ENCODE results near the gene EIF3M.

Gene EIF3M

DNA sequence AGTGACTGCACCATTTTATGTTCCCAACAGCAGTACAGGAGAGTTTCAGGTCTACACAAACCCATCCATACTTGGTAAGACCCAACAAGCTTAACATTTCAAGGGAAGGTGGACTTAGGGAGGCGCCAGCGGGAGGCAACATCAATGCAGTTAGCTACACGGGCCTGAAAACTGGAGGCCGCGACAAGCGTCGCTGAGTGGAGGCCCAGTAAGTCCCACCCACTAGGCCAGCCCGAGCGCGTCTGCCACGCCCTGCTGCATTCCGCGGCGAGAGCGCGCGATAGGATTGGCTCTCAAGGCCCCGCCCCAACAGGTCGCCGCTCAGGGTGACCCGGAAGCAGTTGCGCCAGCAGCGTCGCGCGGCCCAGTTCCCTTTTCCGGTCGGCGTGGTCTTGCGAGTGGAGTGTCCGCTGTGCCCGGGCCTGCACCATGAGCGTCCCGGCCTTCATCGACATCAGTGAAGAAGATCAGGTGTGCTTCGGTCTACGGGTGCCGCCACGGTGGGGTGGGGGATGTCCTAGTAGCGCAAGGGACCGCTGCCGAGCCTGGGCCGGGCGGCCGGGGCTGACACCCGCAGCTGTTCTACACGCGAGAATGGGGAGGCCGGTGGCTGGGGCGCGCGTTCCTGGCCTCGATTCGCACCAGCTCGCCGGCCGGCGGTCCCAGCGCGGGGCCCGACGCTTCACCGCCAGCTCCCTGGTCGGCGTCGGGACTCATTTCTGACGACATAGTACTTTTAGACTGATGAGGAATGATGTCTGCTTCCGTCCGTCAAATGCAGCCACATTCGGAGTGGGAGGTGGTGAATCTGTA is at the start of gene EIF3M:
TSS of gene EIF3M (plus strand) at position 373 of the 813 bp plus-strand sequence. CDS start at position 430, 57 bp downstream.
- ATAC-seq, result peak; percentile 100
- peak; percentile 95 for DNase-seq

DNA sequence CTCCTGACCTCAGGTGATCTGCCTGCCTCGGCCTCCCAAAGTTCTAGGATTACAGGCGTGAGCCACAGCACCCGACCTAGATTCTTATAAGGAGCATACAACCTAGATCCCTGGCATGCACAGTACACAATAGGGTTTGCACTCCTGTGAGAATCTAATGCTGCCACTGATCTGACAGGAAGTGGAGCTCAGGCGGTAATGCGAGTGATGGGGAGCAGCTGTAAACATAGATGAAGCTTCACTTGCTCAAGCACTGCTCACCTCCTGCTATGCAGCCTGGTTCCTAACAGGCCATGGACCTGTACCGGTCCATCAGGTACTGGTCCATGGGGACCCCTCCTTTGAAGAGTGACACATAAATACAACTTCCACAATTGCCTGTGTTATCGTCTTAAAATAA is 44.8 kb upstream of the EIF3M start:
- no peak for ATAC-seq

DNA sequence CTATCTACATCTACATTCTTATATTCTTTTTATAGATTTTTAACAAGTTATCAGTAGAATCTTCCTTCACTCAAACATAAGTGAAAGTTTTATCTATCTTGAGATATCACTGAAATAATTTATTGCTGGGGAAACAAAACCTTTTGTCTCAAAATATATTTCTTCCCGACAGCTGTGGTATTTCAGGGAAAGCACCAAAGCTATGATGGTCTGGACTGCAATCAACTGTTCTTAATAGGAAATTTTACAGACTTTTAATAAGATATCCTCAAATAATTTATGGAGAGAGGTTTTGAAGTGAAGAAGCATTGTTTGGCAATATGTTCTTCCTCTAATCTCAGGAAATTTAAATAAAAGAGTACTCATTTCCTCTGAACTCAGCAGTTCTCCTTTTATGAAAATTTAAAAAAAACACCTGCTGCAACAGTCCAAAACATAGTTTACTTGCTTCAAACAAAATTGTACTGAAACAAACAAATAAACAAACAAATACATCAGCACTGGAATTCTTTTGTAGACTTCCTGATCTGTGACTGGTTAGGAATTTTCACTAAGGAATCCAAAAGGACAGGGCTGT is 33.9 kb upstream of the EIF3M start:
- ATAC-seq, result no peak
- DNase-seq, result no peak

More for the DNA sequence above, 44.8 kb upstream of the EIF3M start:
- DNase-seq, result no peak

DNA sequence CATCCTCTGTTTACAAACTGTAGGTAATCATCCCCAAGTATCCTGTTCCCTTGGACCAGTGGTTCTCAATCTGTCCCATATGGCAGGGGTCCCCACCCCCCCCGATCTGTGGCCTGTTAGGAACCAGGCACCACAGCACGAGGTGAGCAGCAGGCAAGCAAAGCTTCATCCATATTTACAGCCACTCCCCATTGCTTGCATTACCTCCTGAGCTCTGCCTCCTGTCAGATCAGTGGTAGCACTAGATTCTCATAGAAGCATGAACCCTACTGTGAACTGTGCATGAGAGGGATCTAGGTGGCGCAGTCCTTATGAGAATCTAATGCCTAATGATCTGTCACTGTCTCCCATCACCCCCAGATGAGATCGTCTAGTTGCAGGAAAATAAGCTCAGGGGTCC is 33.4 kb upstream of the EIF3M start:
- DNase-seq (no peak), ATAC-seq (no peak)

- ATAC-seq (no peak), DNase-seq (no peak)
These were observed 28.5 kb upstream of the EIF3M start for GRCh38 chr11:32555091-32555490.

DNA sequence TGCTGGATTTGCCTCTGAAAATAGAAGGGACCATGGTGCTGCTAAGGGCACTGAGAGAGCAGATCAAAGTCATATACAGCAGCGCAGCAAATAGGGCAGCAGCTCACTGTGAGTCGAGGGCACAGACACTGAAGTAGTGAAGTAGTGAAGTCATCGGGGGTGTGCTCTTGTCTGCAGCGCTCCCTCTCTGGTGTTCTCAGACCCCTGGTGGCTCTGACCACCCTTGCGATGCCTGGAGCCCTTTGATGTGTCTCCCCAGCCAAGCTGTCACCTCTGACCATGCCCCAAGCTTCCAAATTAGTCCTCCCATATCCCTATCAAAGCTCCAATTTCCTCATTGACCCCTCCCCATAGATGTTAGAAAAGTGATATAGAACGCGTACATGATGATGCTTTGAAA is 27.7 kb upstream of the EIF3M start:
- ATAC-seq (no peak), DNase-seq (no peak)

DNA sequence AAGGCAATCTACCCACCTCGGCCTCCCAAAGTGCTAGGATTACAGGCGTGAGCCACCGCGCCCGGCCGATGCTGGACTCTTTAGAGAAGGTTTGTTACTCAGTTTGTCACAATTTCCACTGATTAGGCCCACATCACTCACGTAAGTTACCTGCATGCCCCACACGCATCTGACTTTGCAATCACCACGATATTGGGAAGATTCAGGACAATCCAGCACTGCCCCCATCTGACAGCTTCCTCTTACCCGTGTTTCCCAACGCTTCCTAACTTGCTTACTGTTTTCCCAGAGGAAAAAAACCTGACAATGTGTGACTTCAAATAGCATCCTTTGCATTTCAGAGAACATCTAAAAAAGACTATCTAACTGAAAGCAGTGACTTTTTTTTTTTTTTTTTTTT is 21.8 kb upstream of the EIF3M start:
- DNase-seq (no peak), ATAC-seq (no peak)

DNA sequence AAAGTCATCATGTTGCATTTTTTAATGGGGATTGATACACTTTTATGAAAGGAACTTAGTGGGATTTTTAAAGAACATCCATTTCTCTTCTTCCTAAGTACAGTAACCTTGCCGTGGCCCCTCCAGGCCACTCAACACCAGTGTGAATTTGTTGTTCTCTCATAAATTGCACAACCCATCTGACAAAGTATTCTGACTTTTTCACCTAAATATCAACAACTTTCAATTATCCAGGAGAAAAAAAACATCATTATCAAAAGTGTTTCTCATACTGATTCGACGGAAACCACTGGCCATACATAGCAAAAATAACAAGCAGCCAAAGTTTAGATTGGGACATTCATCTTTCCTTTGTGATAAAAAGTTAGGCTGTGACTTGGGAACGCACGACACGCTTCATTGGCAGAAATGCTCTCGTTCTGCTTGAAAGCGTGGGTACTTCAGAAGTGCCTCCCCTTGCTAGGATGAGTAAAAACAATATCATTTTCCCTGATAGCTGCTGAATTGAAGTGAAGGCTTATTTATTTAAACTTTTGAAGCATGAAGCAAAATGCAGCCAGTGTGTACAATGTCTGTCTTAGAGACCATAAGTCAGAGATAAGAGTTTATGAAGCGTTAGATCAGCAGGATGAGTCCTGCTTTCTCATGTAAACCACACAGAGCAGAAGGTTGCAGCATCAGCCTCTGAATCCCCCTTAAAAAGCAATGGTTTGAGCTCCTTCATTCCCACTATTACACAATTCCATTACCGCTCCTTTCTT is 20.6 kb upstream of the EIF3M start:
- no peak for DNase-seq
- no peak for ATAC-seq

DNA sequence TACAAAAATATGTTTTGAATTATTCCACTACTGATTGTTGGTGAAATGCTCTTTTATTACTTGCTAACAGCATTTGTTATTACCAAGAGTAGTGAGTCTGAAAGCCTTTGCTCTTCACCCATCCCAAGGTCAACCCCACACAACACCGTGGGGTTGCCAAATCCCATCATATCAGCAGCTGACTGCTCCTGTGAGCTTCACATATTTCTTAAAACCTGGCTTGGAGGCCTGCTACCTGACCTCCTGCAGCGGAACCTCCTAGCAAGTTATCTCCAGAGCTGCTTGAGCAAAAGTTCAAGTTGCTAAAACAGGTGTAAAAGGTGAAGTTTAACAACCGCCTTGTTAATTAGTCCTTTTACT is 20.1 kb upstream of the EIF3M start:
- DNase-seq (no peak), ATAC-seq (no peak)

DNA sequence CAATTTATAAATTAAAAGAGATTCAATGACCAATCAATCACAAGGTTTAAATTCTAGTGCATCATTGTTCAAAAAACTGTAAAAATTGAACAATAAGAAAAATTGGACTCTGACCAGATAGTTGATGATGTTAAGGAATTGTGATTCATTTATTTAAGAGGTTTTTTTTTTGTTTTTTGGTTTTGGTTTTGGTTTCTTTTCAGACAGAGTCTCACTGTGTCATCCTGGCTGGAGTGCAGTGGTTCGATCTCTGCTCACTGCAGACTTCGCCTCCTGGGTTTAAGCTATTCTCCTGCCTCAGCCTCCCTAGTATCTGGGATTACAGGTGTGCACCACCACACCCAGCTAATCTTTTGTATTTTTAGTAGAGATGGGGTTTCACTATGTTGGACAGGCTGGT is 17.1 kb upstream of the EIF3M start:
- no peak for ATAC-seq

DNA sequence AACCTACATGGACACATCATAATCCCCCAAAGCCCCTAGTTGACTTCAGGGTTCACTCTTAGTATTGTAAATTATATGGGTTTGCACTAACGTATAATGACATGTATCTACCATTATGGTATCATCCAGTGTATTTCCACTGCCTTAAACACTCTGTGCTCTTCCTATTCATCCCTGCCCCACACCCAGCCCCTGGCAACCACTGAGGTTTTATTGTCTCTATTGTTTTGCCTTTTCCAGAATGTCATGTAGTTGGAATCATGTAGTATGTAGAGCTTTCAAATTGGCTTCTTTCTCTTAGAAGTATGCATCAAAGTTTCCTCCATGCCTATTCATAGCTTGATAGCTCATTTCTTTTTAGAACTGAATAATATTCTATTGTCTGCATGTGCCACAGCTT is 16.5 kb upstream of the EIF3M start:
- DNase-seq (no peak), ATAC-seq (no peak)

More for the DNA sequence above, 17.1 kb upstream of the EIF3M start:
- DNase-seq, result no peak

DNA sequence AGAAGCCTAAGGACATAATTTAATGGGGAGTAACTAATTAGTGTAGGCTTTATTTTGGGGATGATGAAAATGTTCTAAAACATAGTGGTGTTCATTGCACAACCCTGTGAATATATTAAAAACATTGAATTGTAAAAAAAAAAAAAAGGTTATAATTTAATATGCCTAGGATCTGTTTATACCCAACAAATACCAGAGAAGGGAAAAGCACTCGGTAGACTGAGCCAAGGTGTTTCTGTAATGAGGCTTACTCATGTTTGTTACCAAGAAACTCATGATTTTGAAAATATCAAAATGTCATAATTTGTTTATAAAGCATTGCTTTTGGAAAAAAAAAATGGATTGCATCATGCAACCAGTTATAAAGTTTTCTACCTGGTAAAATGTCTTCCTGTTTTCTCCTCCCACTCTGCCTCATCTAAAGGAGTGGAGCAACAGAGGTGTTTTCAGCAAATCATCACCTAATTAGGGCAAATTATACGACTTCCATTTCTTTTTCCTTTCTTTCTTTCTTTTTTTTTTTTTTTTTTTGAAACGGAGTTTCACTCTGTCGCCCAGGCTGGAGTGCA is 14.2 kb upstream of the EIF3M start:
- ATAC-seq (no peak), DNase-seq (no peak)

- DNase-seq (no peak), ATAC-seq (no peak)
These were observed 12.6 kb upstream of the EIF3M start for GRCh38 chr11:32571039-32571438.

DNA sequence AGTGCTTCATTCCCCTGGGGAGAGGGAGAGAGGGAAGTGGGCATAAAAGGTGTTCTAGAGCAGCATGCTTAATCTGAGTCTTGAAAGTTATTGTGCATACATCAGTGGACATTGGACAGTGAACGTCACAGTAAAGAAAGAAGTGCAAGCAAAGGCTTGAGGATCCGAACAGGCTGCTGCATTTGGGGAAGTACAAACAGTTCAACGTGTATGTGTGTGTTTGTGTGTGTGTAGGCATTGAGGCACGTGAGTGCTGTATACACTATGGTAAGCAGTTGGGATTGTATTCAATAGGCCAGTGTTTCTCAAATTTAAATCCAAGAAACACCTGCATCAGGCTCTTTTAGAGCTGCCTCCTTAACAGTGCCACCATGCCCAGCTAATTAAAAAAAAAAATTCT is 10.4 kb upstream of the EIF3M start:
- DNase-seq (no peak), ATAC-seq (no peak)

DNA sequence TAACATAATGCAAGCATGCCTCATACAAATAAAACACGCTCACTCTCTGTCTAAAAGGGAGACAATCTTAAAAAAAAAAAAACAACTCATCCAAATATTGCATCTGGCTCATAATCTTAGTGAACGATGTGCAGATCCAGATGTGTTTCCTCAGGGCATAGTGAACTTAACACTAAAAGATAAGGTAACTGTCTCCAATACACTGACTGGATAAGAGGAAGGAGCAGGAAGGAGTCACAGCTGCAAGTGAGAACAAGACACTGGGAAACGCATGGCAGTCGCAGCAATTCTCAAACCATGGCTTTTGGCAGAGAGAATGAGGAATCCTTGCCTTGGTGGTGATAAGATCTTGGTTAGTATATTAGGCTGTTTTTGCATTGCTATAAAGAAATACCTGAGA is 9.2 kb upstream of the EIF3M start:
- no peak for ATAC-seq

GRCh38 chr11:32575070-32575469 is 8.6 kb upstream of the EIF3M start:
- ATAC-seq (no peak), DNase-seq (no peak)

More for the DNA sequence above, 9.2 kb upstream of the EIF3M start:
- DNase-seq, result no peak

- ATAC-seq, result no peak
- no peak for DNase-seq
These were observed 7.2 kb upstream of the EIF3M start for GRCh38 chr11:32576456-32576855.

GRCh38 chr11:32580967-32581366 is 2.7 kb upstream of the EIF3M start:
- no peak for DNase-seq

DNA sequence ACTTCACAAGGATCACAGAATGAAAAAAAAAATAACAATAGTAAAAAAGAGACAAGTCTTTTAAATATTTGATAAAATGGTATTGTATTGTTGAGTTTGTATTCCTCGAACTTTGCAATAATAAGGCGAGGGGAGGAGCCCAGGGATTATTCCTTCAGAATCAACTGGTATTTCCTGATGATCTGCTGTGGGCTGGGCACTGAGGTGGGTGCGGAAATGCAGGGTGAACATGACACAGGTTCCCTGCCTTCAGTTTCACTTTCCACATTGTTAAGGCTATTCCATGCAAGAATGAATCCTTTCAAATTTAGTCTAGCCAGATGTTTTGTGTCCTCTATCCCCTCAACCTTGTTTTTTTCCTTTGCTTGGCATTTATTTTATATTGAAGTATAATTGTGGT is 2.1 kb upstream of the EIF3M start:
- no peak for ATAC-seq
- no peak for DNase-seq

More at GRCh38 chr11:32580967-32581366, 2.7 kb upstream of the EIF3M start:
- ATAC-seq, result no peak

- ATAC-seq (no peak), DNase-seq (no peak)
These were observed 1.3 kb downstream of the EIF3M start for GRCh38 chr11:32584921-32585320.

DNA sequence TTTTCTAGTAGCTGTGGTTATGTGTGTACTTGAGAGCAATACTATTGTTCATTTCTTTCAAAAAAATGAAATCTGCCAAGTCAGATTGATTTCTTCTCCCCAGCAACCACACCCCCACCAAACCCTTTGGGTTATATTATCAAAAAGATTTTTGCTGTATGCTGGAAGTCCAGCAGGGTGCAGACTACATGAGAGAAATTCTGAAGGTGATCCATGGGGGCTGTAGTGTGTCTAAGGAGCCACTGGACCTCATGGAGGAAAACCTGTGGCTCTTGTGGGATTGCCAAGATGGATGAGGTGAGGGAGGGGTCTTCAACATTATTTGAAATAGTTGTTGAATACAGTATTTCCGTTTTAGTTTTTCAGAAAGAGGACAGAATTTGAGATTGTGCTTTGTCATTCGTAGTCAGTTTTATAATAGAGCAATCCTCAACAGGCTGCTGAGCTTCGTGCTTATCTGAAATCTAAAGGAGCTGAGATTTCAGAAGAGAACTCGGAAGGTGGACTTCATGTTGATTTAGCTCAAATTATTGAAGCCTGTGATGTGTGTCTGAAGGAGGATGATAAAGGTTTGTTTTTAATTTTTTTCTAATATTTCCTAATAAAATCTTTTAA is 3.1 kb downstream of the EIF3M start:
- DNase-seq, result no peak
- no peak for ATAC-seq

DNA sequence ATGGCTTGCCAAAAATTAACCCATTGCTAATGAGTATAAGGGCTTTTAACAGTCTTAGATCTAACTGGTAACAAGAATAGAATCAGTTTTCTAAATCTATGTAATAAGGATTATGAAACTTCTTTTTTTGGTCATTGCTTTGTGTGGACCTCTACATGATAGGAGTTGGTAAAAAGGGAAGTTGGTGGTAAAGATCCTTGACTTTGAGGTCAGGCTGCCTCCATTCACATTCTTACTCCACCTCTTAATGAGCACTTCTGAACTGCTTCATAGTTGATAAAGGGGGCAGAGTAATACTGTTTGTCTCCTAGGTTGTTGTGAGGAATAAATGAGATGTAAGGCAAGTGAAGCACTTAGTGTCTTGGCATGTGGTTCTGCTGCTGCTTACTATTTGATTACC is 10.6 kb downstream of the EIF3M start:
- no peak for ATAC-seq
- no peak for DNase-seq
